ENCODE results near the gene MYADM. TPM values are rescaled to one million over a fixed set of nuclear protein-coding genes. Genes with fewer than 3 reads are reported as not detected.

Gene MYADM
- total and polyA plus RNA-seq, 4 donors = 18.2 to 80.3 (median 36.6) TPM

GRCh38 chr19:53908106-53908934 is 40.6 kb downstream of the MYADM start:
- peaks cover 33% of the 10 kb centered on the region for H3K27me3 ChIP-seq (ENCODE audit: control insufficient read depth, insufficient read depth, low read length)
- peak overlapping the region; percentile 64 for H3K27ac ChIP-seq (ENCODE audit: low read depth, low read length)
- H3K4me1 ChIP-seq (ENCODE audit: control insufficient read depth, insufficient read depth, low read length) = peaks cover 42% of the 10 kb centered on the region
- no peaks in the 10 kb centered on the region for H3K9me3 ChIP-seq (ENCODE audit: control insufficient read depth, insufficient read depth, low read length)
- H3K36me3 ChIP-seq (ENCODE audit: control insufficient read depth, insufficient read depth, low read length) = peaks cover 9% of the 10 kb centered on the region
- H3K4me3 ChIP-seq (ENCODE audit: low read depth, low read length) = peak overlapping the region; percentile 35
- WGBS (ENCODE audit: insufficient coverage) = under 1% methylated on average over 47 of the region's 51 CpGs
- DNase-seq (ENCODE audit: low read depth in 4 of 6, low spot score in 6 of 6) = peak; percentile 61 to 96 (median 68)

DNA sequence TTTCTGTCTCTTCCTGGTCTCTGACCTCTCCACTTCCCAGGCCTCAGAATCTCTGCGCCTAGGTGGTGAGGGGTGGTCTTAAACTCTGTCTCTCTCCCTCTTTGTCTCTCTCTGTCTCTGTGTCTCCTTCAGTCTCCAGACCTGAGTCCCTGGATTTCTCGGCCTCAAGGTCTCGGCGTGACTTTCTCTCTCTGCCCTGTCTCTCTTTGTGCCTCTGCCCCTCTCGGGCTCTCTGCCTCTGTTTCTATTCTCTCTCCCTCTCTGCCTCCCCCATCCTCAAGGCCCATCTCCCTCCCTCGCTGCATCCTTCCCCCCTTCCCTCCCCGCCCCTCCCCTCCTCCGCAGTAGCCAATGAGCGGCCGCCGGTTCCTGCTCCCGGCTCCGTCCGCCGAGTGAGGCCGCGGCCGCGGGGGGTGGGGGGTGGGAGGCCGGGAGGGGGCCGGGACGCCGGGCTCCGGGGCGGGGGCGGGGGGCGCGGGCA is 41.3 kb downstream of the MYADM start, which contains the start of gene CACNG7:
Gene CACNG7, plus strand, starts transcription at position 344 of the 481 bp plus-strand sequence. CDS start 3,554 bp downstream, outside the sequence.
- peaks cover 11% of the 10 kb centered on the region for H3K36me3 ChIP-seq (ENCODE audit: control insufficient read depth, insufficient read depth, low read length)
- peaks cover 31% of the 10 kb centered on the region for H3K27me3 ChIP-seq (ENCODE audit: control insufficient read depth, insufficient read depth, low read length)
- peak within 1 kb of the TSS; percentile 45 for H3K4me3 ChIP-seq (ENCODE audit: low read depth, low read length)
- WGBS (ENCODE audit: insufficient coverage) = 1% methylated on average over 7 of the region's 28 CpGs
- peak within 1 kb of the TSS; percentile 64 for H3K27ac ChIP-seq (ENCODE audit: low read depth, low read length)
- no peaks in the 10 kb centered on the region for H3K9me3 ChIP-seq (ENCODE audit: control insufficient read depth, insufficient read depth, low read length)
- peak; percentile 52 to 95 (median 66) for DNase-seq (ENCODE audit: low read depth in 4 of 6, low spot score in 6 of 6)
- peaks cover 42% of the 10 kb centered on the region for H3K4me1 ChIP-seq (ENCODE audit: control insufficient read depth, insufficient read depth, low read length)

DNA sequence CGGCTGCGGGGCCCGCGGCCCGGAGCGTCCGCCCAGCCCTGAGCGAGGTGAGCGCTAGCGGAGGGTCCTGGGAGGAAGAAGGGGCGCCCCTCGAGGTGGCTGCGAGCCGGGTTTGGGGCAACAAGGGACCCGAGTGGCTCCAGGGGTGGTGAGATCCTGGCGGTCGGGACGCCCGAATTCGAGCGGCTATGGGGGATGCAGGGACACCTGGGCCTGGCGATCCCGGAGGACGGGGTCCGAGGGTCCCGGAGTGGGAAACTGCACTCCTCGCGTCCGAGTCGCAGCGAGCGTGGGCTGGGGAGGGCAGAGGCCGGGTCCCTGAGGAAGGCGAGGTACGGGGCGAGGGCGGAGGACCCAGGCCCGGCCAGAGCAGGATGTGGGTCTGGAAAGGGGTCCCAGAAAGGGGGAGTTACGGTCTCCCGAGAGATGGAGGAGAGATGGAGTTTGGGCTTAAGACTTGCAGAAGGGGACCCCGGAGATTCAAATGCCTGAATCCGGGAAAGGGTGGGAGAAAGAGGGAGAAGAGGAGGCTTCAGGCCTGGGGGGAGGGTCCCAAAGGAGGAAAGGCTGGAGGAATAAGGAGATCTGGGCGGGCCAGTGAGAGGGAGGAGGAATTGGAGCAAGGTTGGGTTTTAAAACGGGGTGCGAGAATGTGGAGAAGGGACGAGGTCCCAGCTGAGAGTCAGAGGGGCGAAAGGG is 41.9 kb downstream of the MYADM start:
- Histone ChIP-seq H3K4me3 (ENCODE audit: low read depth, low read length) (peak overlapping the region; percentile 45), H3K36me3 (ENCODE audit: control insufficient read depth, insufficient read depth, low read length) (peaks cover 16% of the 10 kb centered on the region), H3K4me1 (ENCODE audit: control insufficient read depth, insufficient read depth, low read length) (peaks cover 42% of the 10 kb centered on the region), H3K27ac (ENCODE audit: low read depth, low read length) (peak overlapping the region; percentile 57), H3K27me3 (ENCODE audit: control insufficient read depth, insufficient read depth, low read length) (peaks cover 31% of the 10 kb centered on the region), H3K9me3 (ENCODE audit: control insufficient read depth, insufficient read depth, low read length) (no peaks in the 10 kb centered on the region)
- DNase-seq (ENCODE audit: low read depth in 4 of 6, low spot score in 6 of 6) = peak in 1 of 6 donors; percentile 40
- WGBS (ENCODE audit: insufficient coverage) = under 1% methylated on average over 47 of the region's 47 CpGs

DNA sequence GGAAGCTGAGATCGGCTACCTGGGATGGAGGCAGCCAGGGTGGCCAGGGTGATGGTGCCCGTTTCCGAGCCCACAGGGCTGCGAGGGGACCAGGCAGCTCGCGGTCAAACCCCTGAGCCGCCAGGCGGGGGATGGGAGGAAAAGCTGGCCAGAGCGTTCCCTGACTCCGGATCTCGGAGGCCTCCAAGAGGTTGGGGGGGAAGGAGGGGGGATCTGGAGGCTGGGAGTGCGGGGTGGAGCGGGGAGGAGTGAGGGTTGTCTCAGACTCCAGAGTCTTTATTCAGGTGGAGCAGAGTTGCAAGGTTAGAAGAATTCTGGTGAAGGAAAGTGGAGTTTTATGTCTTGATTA is 42.5 kb downstream of the MYADM start:
- Histone ChIP-seq H3K36me3 (ENCODE audit: control insufficient read depth, insufficient read depth, low read length) (peaks cover 21% of the 10 kb centered on the region), H3K9me3 (ENCODE audit: control insufficient read depth, insufficient read depth, low read length) (no peaks in the 10 kb centered on the region), H3K4me3 (ENCODE audit: low read depth, low read length) (peak overlapping the region; percentile 45), H3K27me3 (ENCODE audit: control insufficient read depth, insufficient read depth, low read length) (peaks cover 29% of the 10 kb centered on the region), H3K27ac (ENCODE audit: low read depth, low read length) (no peak overlapping the region), H3K4me1 (ENCODE audit: control insufficient read depth, insufficient read depth, low read length) (peaks cover 42% of the 10 kb centered on the region)
- DNase-seq (ENCODE audit: low read depth in 4 of 6, low spot score in 6 of 6) = peak in 2 of 6 donors; percentile 44 to 60
- 0% methylated on average over 13 of the region's 13 CpGs for WGBS (ENCODE audit: insufficient coverage)

- DNase-seq (ENCODE audit: low read depth in 4 of 6, low spot score in 6 of 6) = no peak
- Histone ChIP-seq H3K36me3 (ENCODE audit: control insufficient read depth, insufficient read depth, low read length) (peaks cover 43% of the 10 kb centered on the region), H3K27ac (ENCODE audit: low read depth, low read length) (no peak overlapping the region), H3K4me3 (ENCODE audit: low read depth, low read length) (no peak overlapping the region), H3K4me1 (ENCODE audit: control insufficient read depth, insufficient read depth, low read length) (peaks cover 29% of the 10 kb centered on the region), H3K9me3 (ENCODE audit: control insufficient read depth, insufficient read depth, low read length) (no peaks in the 10 kb centered on the region), H3K27me3 (ENCODE audit: control insufficient read depth, insufficient read depth, low read length) (peaks cover 16% of the 10 kb centered on the region)
- 73% methylated on average over 18 of the region's 18 CpGs for WGBS (ENCODE audit: insufficient coverage)
These were observed 45.0 kb downstream of the MYADM start for GRCh38 chr19:53912653-53913052.

DNA sequence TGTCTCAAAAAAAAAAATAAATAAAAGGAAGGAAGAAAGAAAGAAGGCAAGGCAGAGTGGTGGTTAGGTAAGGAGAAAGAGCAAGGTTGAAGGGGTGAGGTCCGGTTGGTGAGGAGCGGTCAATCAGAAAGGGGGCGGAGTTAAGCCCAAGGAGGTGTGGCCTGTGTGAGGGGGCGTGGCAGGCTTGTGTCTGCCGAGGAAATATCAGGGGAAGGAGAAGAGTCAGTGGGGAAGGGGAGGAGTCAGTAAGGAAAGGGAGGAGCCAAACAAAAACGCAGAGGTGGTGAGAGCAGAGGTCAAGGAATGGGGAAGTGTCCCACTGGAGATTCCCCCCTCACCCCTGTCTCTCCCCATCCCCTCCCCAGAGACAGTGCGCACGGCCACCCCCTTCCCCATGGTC is 47.3 kb downstream of the MYADM start:
- Histone ChIP-seq H3K27me3 (ENCODE audit: control insufficient read depth, insufficient read depth, low read length) (peaks cover 1% of the 10 kb centered on the region), H3K4me1 (ENCODE audit: control insufficient read depth, insufficient read depth, low read length) (peaks cover 8% of the 10 kb centered on the region), H3K9me3 (ENCODE audit: control insufficient read depth, insufficient read depth, low read length) (no peaks in the 10 kb centered on the region), H3K27ac (ENCODE audit: low read depth, low read length) (no peak overlapping the region), H3K36me3 (ENCODE audit: control insufficient read depth, insufficient read depth, low read length) (peaks cover 56% of the 10 kb centered on the region), H3K4me3 (ENCODE audit: low read depth, low read length) (no peak overlapping the region)
- WGBS (ENCODE audit: insufficient coverage) = 80% methylated on average over 4 of the region's 8 CpGs
- no peak for DNase-seq (ENCODE audit: low read depth in 4 of 6, low spot score in 6 of 6)

DNA sequence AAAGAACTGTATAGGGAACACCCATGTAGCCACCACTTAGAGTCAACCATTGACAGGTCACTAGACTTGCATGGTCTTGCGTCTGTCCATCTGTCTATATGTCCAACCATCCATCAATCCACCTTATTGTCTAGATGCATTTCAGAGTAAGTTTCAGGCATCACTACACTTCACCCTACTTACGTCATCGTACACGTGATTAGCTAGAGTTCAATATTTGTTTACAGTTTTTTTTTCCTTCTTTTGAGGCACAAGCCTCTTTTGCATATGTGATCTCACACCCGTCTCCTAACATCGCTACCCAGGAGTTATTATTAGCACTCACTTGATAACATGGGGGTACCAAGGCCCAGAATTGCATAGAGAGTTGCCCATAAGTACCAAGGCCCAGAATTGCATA is 48.3 kb downstream of the MYADM start:
- H3K4me1 ChIP-seq (ENCODE audit: control insufficient read depth, insufficient read depth, low read length) = no peaks in the 10 kb centered on the region
- H3K36me3 ChIP-seq (ENCODE audit: control insufficient read depth, insufficient read depth, low read length) = peaks cover 56% of the 10 kb centered on the region

DNA sequence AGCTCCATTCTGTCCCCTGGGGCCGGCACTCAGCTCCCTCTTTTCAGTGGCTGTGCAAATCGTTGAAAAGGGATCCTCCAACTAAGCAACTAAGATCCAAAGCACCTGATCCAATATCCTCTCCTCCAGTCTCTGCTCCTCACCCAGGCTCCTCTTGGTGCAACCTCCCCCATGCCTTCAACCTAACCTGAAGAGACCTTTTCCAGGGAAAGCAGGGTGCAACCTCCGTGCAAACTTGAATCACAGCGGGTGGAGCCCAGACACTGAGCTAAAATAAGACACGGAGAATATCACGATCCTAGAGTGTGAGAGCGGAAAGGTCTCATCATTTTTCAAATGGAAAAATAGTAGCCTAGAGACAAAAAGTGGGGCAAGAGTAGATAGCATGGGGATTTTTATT is 49.7 kb downstream of the MYADM start:
- no peaks in the 10 kb centered on the region for H3K9me3 ChIP-seq (ENCODE audit: control insufficient read depth, insufficient read depth, low read length)
- H3K36me3 ChIP-seq (ENCODE audit: control insufficient read depth, insufficient read depth, low read length) = peaks cover 56% of the 10 kb centered on the region
- no peaks in the 10 kb centered on the region for H3K4me1 ChIP-seq (ENCODE audit: control insufficient read depth, insufficient read depth, low read length)
- no peak for DNase-seq (ENCODE audit: low read depth in 4 of 6, low spot score in 6 of 6)
- no peaks in the 10 kb centered on the region for H3K27me3 ChIP-seq (ENCODE audit: control insufficient read depth, insufficient read depth, low read length)
- no peak overlapping the region for H3K27ac ChIP-seq (ENCODE audit: low read depth, low read length)
- WGBS (ENCODE audit: insufficient coverage) = 88% methylated on average over 7 of the region's 7 CpGs
- no peak overlapping the region for H3K4me3 ChIP-seq (ENCODE audit: low read depth, low read length)

More for the DNA sequence above, 48.3 kb downstream of the MYADM start:
- H3K4me3 ChIP-seq (ENCODE audit: low read depth, low read length) = no peak overlapping the region
- WGBS (ENCODE audit: insufficient coverage) = no CpG with 5 or more reads among the region's 6 CpGs
- H3K9me3 ChIP-seq (ENCODE audit: control insufficient read depth, insufficient read depth, low read length) = no peaks in the 10 kb centered on the region
- no peaks in the 10 kb centered on the region for H3K27me3 ChIP-seq (ENCODE audit: control insufficient read depth, insufficient read depth, low read length)
- no peak overlapping the region for H3K27ac ChIP-seq (ENCODE audit: low read depth, low read length)
- DNase-seq (ENCODE audit: low read depth in 4 of 6, low spot score in 6 of 6) = no peak
